Measurements from ENCODE around the gene PHGDH.
A peak's percentile ranks its signal among the peaks of the same experiment; 100 is the strongest.

DNA sequence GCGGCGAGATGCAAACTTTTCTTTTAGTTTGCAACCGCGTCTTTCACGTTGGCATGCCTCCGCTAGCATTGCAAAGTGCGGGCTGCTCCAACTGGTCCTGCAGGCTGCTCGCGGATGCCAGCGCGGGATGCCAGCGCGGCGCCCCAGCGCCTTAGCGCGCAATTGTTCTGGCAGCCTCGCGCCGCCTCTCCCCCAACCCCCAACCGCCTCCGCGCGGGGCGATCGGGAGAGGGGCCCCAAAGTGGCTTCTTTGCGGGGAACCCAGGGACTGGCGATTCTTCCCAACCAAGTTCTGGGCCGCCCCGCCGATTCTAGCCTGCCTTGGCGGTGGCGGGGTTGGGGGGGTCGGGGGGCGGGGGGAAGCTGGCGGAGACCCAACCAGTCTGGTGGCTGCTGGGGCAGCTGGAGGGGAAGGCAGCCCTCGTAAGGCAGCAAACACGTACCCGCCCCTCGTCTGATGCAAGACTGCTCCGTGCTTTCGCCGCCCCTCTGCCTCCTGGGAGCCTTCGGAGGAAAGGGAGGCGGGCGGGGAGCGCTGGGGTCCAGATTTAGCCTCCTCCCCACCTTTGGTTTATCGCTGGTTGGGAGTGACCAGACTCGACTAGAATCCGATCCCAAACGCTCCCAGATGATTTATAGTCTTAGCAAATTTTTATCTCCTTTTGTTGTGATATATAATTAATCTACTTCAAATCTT is 756 bp downstream of the PHGDH start:
- TF ChIP-seq KDM1A (IDR thresholded peaks at IDR 0.05): no peak; a peak in 1 of 4 replicates
- TF ChIP-seq TBP (optimal IDR thresholded peaks at IDR 0.05; ENCODE audit: low read depth, low read length): peak; percentile 33
- TF ChIP-seq, protein P1, sequence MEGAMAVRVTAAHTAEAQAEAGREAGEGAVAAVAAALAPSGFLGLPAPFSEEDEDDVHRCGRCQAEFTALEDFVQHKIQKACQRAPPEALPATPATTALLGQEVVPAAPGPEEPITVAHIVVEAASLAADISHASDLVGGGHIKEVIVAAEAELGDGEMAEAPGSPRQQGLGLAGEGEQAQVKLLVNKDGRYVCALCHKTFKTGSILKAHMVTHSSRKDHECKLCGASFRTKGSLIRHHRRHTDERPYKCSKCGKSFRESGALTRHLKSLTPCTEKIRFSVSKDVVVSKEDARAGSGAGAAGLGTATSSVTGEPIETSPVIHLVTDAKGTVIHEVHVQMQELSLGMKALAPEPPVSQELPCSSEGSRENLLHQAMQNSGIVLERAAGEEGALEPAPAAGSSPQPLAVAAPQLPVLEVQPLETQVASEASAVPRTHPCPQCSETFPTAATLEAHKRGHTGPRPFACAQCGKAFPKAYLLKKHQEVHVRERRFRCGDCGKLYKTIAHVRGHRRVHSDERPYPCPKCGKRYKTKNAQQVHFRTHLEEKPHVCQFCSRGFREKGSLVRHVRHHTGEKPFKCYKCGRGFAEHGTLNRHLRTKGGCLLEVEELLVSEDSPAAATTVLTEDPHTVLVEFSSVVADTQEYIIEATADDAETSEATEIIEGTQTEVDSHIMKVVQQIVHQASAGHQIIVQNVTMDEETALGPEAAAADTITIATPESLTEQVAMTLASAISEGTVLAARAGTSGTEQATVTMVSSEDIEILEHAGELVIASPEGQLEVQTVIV (CRISPR knock-in tag; IDR thresholded peaks at IDR 0.05; ENCODE audit: borderline replicate concordance): no peak
- no peak for TF ChIP-seq STAT5B (CRISPR knock-in tag; IDR thresholded peaks at IDR 0.05)
- TF ChIP-seq, protein P2, sequence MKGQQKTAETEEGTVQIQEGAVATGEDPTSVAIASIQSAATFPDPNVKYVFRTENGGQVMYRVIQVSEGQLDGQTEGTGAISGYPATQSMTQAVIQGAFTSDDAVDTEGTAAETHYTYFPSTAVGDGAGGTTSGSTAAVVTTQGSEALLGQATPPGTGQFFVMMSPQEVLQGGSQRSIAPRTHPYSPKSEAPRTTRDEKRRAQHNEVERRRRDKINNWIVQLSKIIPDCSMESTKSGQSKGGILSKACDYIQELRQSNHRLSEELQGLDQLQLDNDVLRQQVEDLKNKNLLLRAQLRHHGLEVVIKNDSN (CRISPR knock-in tag; IDR thresholded peaks at IDR 0.05): no peak
- no peak for TF ChIP-seq ZNF589 (CRISPR knock-in tag; IDR thresholded peaks at IDR 0.05; ENCODE audit: low read depth)
- TF ChIP-seq, protein P3, sequence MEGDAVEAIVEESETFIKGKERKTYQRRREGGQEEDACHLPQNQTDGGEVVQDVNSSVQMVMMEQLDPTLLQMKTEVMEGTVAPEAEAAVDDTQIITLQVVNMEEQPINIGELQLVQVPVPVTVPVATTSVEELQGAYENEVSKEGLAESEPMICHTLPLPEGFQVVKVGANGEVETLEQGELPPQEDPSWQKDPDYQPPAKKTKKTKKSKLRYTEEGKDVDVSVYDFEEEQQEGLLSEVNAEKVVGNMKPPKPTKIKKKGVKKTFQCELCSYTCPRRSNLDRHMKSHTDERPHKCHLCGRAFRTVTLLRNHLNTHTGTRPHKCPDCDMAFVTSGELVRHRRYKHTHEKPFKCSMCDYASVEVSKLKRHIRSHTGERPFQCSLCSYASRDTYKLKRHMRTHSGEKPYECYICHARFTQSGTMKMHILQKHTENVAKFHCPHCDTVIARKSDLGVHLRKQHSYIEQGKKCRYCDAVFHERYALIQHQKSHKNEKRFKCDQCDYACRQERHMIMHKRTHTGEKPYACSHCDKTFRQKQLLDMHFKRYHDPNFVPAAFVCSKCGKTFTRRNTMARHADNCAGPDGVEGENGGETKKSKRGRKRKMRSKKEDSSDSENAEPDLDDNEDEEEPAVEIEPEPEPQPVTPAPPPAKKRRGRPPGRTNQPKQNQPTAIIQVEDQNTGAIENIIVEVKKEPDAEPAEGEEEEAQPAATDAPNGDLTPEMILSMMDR (IDR thresholded peaks at IDR 0.05 in 2 of 3, conservative IDR thresholded peaks at IDR 0.05 in 1 of 3; ENCODE audit: insufficient read depth in 2 of 3, low read depth in 1 of 3, low read length in 3 of 3): no peak
- no peak for TF ChIP-seq TFAM (CRISPR knock-in tag; conservative IDR thresholded peaks at IDR 0.05)

Measured in K562 (cell line).